Heart left ventricle (tissue), 16 donors: ENCODE measurements around the gene TEKTIP1. TPM values are rescaled to one million over a fixed set of nuclear protein-coding genes. Genes with fewer than 3 reads are reported as not detected.
"Not testable (repeated sequence)": the region's sequence is repeated elsewhere in the genome, so short reads cannot be mapped to it uniquely, and the experiment has no call there.

Experiments used
- ATAC-seq, 4 donors: fragments of 200-7000 bp; cut with Tn5 transposase; one replicate each; pipeline ENCODE4 v1.9.1; 2020 to 2022; ENCODE audit warnings: moderate library complexity in 4 of 4, mild to moderate bottlenecking in 3 of 4, moderate number of reproducible peaks in 1 of 4
- DNase-seq, 5 donors: peaks; one replicate each; pipeline ENCODE4 v3.0.0-alpha.2; 2020
- H3K27ac ChIP-seq, 12 donors: fragments of 200-600 bp; sonication (generic) in 4 of 12; one replicate each; pipeline versions ENCODE4 v1.5.0 to v1.8.0; 2016 to 2022; ENCODE audit warnings: mild to moderate bottlenecking in 2 of 12
- H3K27me3 ChIP-seq, 9 donors: fragments of 200-600 bp; sonication (generic) in 2 of 9; one replicate each; pipeline versions ENCODE4 v1.5.1 to v1.8.0; 2016 to 2022; ENCODE audit warnings: mild to moderate bottlenecking in 3 of 9
- H3K36me3 ChIP-seq, 9 donors: fragments of 200-600 bp; sonication (generic) in 2 of 9; one replicate each; pipeline versions ENCODE4 v1.5.0 to v1.8.0; 2018 to 2022; ENCODE audit warnings: mild to moderate bottlenecking in 2 of 9
- H3K4me1 ChIP-seq, 12 donors: fragments of 200-600 bp; sonication (generic) in 4 of 12; one replicate each; pipeline versions ENCODE4 v1.5.0 to v1.8.0; 2016 to 2022; ENCODE audit warnings: mild to moderate bottlenecking in 3 of 12
- H3K4me3 ChIP-seq, 12 donors: fragments of 200-600 bp; sonication (generic) in 4 of 12; one replicate each; pipeline versions ENCODE4 v1.5.0 to v1.8.0; 2017 to 2022; ENCODE audit warnings: mild to moderate bottlenecking in 9 of 12, moderate library complexity in 4 of 12
- H3K9me3 ChIP-seq, 12 donors: fragments of 200-600 bp; sonication (generic) in 4 of 12; one replicate each; pipeline versions ENCODE4 v1.5.0 to v1.8.0; 2016 to 2022; ENCODE audit warnings: mild to moderate bottlenecking in 1 of 12
- CTCF ChIP-seq, 12 donors: fragments of 200-600 bp; sonication (generic) in 4 of 12; IDR thresholded peaks; one replicate each; pipeline versions ENCODE4 v1.5.0 to v1.8.0; 2018 to 2022; ENCODE audit warnings: antibody characterized with exemption in 12 of 12, mild to moderate bottlenecking in 5 of 12
- POLR2A ChIP-seq, 2 donors: fragments of 450-650 bp; IDR thresholded peaks; one replicate each; pipeline ENCODE4 v1.6.1; 2017; ENCODE audit warnings: antibody characterized with exemption in 2 of 2, mild to moderate bottlenecking in 2 of 2, moderate library complexity in 2 of 2
- WGBS, 4 donors: extraction: QIAGEN DNeasy Blood & Tissue Kit in 2 of 4; methylation state at CpG; one replicate each; pipeline versions ENCODE4 v1.1.5 to v1.1.7; 2013 to 2018; 5-methylcytosine and 5-hydroxymethylcytosine counted together
- intact Hi-C, 10 donors: fragments of 100-400 bp; cut with DNase I; formaldehyde crosslinking; loops; one replicate each; pipeline versions ENCODE4 v1.11.1 to v1.14.2; 2022
- polyA plus RNA-seq, 2 donors: library from polyadenylated mRNA; stranded (reverse); fragments of 200-250 nt; gene quantifications; one replicate each; pipeline ENCODE4 v1.2.3, GENCODE V29; 2013
- total RNA-seq, 9 donors: library from RNA; depleted of rRNA in 2 of 9; stranded (reverse); fragments of >200 nt in 2 of 9; fragmentation: NEBNext Ultra II Directional in 3 of 9; extraction: Animal tissue kit (Norgen Biotek cat#: 25700) in 3 of 9; gene quantifications; one replicate each; pipeline versions ENCODE4 v1.1.0 to v1.2.4, GENCODE V29; 2016 to 2023
- donor health status: ischemic (EF 13 %, LVEDD 7.1; RV severe dilation, severe dysfunction).
- donor health status: healthy with polysubstance abuse.
- donor health status: DM: no; HTN: yes; CAD: no.
- donor health status: DM: no; HTN: no; CAD: no.
- donor health status: ischemic (EF 25% LVEDD 6.9; RV normal size, moderate dysfunction).
- donor health status: ischemic (EF 25% LVEDD 5.7; RV mildly dilated, moderate dysfunction).
- donor health status: healthy.
- donor health status: DM: yes; HTN: yes; CAD: no.
- donor health status: ischemic (EF 35%, LVEDD 5.7; RV mildly dilated, moderate dysfunction).
- donor health status: nonischemic (EF 11% LVEDD 7.7; RV severe dilation, severe dysfunction).
- donor health status: DM: yes; HTN: yes; CAD: no.
- donor health status: PGD.
- donor health status: ischemic (EF 29% LVEDD 5.4; RV normal size, mild dysfunction).
- donor health status: nonischemic (EF 23%, LVEDD 6.1; RV moderate dilation, normal function).

The TEKTIP1 gene
- total and polyA plus RNA-seq, 11 donors, result 0.63 to 1.8 (median 0.93) TPM; not detected in 5

GRCh38 chr19:3577723-3578344 lies 38.9 kb downstream of the TEKTIP1 start:
- peaks cover 0 to 30% (median 17%) of the 10 kb centered on the region in 12 donors for H3K4me1 ChIP-seq
- ATAC-seq (no peak), DNase-seq (no peak)
- TF ChIP-seq CTCF (IDR thresholded peaks at IDR 0.05) (no peak), POLR2A (IDR thresholded peaks at IDR 0.05) (no peak)
- H3K9me3 ChIP-seq, result no peaks in the 10 kb centered on the region
- no peak overlapping the region for H3K4me3 ChIP-seq
- peak overlapping the region in 1 of 12 donors; percentile 77 for H3K27ac ChIP-seq
- 87 to 90% (median 89%) methylated on average over 44 to 60 of the region's 60 CpGs for WGBS, 4 donors
- peaks cover 0 to 9% (median 0%) of the 10 kb centered on the region in 9 donors for H3K36me3 ChIP-seq
- H3K27me3 ChIP-seq, result no peaks in the 10 kb centered on the region
- intact Hi-C loops, result no loop called here

GRCh38 chr19:3578390-3578789 lies 39.4 kb downstream of the TEKTIP1 start:
- ATAC-seq, result no peak
- DNase-seq, result no peak
- Histone ChIP-seq H3K36me3 (peaks cover 0 to 9% (median 0%) of the 10 kb centered on the region in 9 donors), H3K4me3 (no peak overlapping the region), H3K4me1 (peaks cover 0 to 26% (median 15%) of the 10 kb centered on the region in 12 donors), H3K9me3 (no peaks in the 10 kb centered on the region), H3K27ac (no peak overlapping the region), H3K27me3 (no peaks in the 10 kb centered on the region)
- intact Hi-C loops, result no loop called here
- TF ChIP-seq POLR2A (IDR thresholded peaks at IDR 0.05) (no peak), CTCF (IDR thresholded peaks at IDR 0.05) (no peak)
- WGBS, 4 donors, result 86 to 88% (median 87%) methylated on average over 11 to 17 of the region's 17 CpGs

DNA sequence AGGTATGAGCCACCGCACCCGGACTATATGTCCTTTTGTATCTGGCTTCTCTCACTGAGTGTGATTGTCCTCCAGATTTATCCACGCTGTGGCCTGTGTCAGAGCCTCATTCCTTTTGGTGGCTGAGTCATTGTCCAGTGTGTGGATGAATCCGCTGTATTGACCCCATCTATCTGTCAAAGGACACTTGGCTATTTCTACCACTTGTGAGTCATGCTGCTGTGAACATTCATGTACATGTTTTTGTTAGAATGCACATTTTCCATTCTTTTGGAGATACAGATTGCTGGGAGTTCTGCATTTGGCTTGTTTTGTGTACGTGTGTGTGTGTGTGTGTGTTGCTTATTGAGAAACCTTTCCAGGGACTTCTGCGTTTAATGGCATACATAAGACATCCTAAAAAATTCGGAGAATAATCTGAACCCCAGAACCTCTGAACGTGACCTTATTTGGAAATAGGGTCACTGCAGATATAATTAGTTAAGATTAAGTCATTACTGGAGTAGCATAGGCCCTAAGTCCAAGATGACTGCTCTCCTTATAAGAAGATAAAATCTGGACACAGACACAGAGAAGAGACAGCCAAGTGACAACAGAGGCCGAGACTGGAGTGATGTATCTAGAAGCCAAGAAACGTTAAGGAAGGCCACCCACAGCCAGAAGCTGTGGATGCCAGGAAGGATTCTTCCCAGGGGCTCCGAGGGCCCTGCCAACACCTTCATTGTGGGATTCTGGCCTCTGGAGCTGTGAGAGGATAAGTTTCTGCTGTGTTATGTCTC lies 41.4 kb downstream of the TEKTIP1 start:
- Histone ChIP-seq H3K9me3 (no peaks in the 10 kb centered on the region), H3K27me3 (peaks cover 0 to 16% (median 4%) of the 10 kb centered on the region in 9 donors), H3K4me3 (no peak overlapping the region), H3K36me3 (peaks cover 0 to 6% (median 0%) of the 10 kb centered on the region in 9 donors), H3K4me1 (peaks cover 0 to 17% (median 9%) of the 10 kb centered on the region in 12 donors), H3K27ac (peak overlapping the region in 2 of 12 donors; percentile 22 to 40)
- intact Hi-C loops, result loop anchor here in 2 of 10 donors (5.0 kb wide), 1 partner anchor 37 kb away; no protein-coding TSS in a partner anchor
- TF ChIP-seq CTCF (IDR thresholded peaks at IDR 0.05) (no peak), POLR2A (IDR thresholded peaks at IDR 0.05) (no peak)
- 60 to 69% (median 67%) methylated on average over 11 of the region's 11 CpGs for WGBS, 4 donors
- DNase-seq (no peak), ATAC-seq (peak in 1 of 4 donors; percentile 14)

DNA sequence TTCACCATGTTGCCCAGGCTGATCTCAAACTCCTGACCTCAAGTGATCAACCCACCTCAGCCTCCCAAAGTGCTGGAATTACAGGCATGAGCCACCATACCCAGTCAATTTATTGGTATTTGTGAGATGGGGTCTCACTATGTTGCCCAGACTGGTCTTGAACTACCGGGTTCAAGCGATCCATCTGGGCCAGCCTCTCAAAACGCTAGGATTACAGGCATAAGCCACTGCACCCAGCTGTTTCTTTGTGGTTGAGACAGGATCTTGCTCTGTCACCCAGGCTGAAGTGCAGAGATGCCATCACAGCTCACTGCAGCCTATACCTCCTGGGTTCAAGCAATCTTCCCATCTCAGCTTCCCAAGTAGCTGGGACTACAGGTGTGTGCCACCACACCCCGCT lies 42.8 kb downstream of the TEKTIP1 start:
- H3K4me1 ChIP-seq, result peaks cover 0 to 21% (median 2%) of the 10 kb centered on the region in 12 donors
- intact Hi-C loops, result loop anchor here in 2 of 10 donors (5.0 kb wide), 1 partner anchor 36 kb away; no protein-coding TSS in a partner anchor

GRCh38 chr19:3584036-3584802 lies 45.2 kb downstream of the TEKTIP1 start:
- intact Hi-C loops, result loop anchor here in 3 of 10 donors (2.0 to 5.0 kb wide), 2 partner anchors 33 to 35 kb away; no protein-coding TSS in a partner anchor
- peaks cover 0 to 30% (median 11%) of the 10 kb centered on the region in 9 donors for H3K27me3 ChIP-seq
- H3K27ac ChIP-seq, ATAC-seq, H3K36me3 ChIP-seq, H3K4me3 ChIP-seq, H3K9me3 ChIP-seq, DNase-seq: not testable (repeated sequence)
- H3K4me1 ChIP-seq, result peaks cover 0 to 22% (median under 1%) of the 10 kb centered on the region in 12 donors
- WGBS, 4 donors, result 88 to 91% (median 90%) methylated on average over 15 of the region's 15 CpGs

More for the DNA sequence above, 42.8 kb downstream of the TEKTIP1 start:
- peaks cover 0 to 29% (median 11%) of the 10 kb centered on the region in 9 donors for H3K27me3 ChIP-seq
- H3K9me3 ChIP-seq, DNase-seq, ATAC-seq, H3K4me3 ChIP-seq, H3K36me3 ChIP-seq, H3K27ac ChIP-seq: not testable (repeated sequence)
- WGBS, 4 donors, result 82 to 90% (median 87%) methylated on average over 4 of the region's 4 CpGs
